Tibial nerve (tissue), 4 donors: Measurements from ENCODE around the gene B4GALT3. TPM values are rescaled to one million over a fixed set of nuclear protein-coding genes. Genes with fewer than 3 reads are reported as not detected.

Experiments used
- DNase-seq, 2 donors: peaks; one replicate each; pipeline ENCODE4 v3.0.0-alpha.2; 2019; ENCODE audit warnings: low spot score in 2 of 2
- H3K27ac ChIP-seq, 4 donors: fragments of 200-600 bp; sonication (generic) in 3 of 4; one replicate each; pipeline ENCODE4 v1.5.1; 2017 to 2019; ENCODE audit warnings: mild to moderate bottlenecking in 1 of 4
- H3K27me3 ChIP-seq, 2 donors: fragments of 200-600 bp; sonication (generic) in 1 of 2; one replicate each; pipeline versions ENCODE4 v1.5.1 to v1.6.0; 2017 to 2019
- H3K36me3 ChIP-seq, 3 donors: fragments of 200-600 bp; sonication (generic); one replicate each; pipeline ENCODE4 v1.5.1; 2018 to 2019
- H3K4me1 ChIP-seq, 4 donors: fragments of 200-600 bp; sonication (generic) in 3 of 4; one replicate each; pipeline ENCODE4 v1.5.1; 2017 to 2019
- H3K4me3 ChIP-seq, 4 donors: fragments of 200-600 bp; sonication (generic) in 3 of 4; one replicate each; pipeline ENCODE4 v1.5.1; 2017 to 2019; ENCODE audit warnings: mild to moderate bottlenecking in 1 of 4, moderate library complexity in 1 of 4
- H3K9me3 ChIP-seq, 4 donors: fragments of 200-600 bp; sonication (generic) in 3 of 4; one replicate each; pipeline ENCODE4 v1.5.1; 2017 to 2019
- CTCF ChIP-seq, 5 experiments: fragments of 200-600 bp in 3 of 5; fragments of 450-650 bp in 2 of 5; sonication (generic) in 3 of 5; IDR thresholded peaks; one replicate each; pipeline ENCODE4 v1.5.1; 2016 to 2019; ENCODE audit warnings: antibody characterized with exemption in 5 of 5, mild to moderate bottlenecking in 3 of 5, moderate library complexity in 2 of 5
- EP300 ChIP-seq, 2 donors: sonication (generic); formaldehyde crosslinking; IDR thresholded peaks; one replicate each; pipeline ENCODE4 v1.6.1; 2017; ENCODE audit warnings: antibody characterized with exemption in 2 of 2, mild to moderate bottlenecking in 1 of 2
- POLR2A ChIP-seq, 2 donors: fragments of 450-650 bp; IDR thresholded peaks; one replicate each; pipeline ENCODE4 v1.6.1; 2017; ENCODE audit warnings: antibody characterized with exemption in 2 of 2, mild to moderate bottlenecking in 2 of 2, moderate library complexity in 2 of 2
- WGBS, 2 donors: methylation state at CpG; one replicate each; pipeline ENCODE4 v1.1.5; 2018; 5-methylcytosine and 5-hydroxymethylcytosine counted together
- total RNA-seq, 4 donors: library from RNA; depleted of rRNA; stranded (reverse); fragments of >200 nt; gene quantifications; one replicate each; pipeline ENCODE4 v1.1.0, GENCODE V29; 2016

The B4GALT3 gene
- total RNA-seq, 4 donors from 2014 or later, result 18.8 to 41.4 (median 24.3) TPM

DNA sequence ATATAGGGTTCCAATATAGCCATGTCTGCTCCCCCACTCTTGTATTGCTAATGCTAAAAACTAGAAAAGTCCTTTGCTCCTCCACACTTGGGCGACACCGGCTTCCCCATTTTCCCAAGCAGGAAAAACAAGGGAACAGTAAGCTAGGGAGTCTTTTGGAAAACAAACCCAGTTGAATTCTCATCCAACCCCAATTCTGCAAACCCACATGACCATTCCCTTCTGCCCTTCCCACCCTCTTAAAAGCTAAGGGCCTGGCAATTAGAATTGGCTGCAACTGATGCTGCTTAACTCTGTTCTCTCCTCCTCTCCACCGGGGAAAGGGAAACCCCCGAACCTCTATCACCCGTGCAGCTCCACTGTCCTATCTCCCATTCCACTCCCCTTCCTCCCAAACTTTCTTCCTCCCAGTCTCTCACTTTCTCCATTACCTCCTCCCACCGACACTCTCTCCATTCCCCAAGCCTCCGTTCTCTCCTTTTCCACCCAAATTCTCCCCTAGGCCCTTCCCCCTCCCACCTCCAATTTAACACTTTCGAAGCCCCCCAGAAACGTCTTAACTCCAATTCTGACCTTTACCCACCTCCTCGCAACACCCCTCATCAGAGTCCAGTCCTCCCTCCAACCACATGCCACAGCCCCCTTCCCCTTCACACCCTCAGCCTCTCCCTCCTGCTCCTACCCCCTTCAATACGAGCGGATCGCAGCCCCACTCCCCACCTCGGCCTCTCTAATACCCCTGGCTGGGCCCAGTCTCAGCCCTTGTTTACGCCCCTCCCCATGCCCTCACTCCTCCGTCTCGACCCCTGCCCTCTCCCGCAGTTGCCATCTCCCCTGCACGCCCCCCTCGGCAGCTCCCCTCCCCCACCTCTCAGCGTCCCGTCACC lies 45.5 kb downstream of the B4GALT3 start:
- peak in 1 of 2 donors; percentile 41 for DNase-seq
- 2% methylated on average over 22 of the region's 22 CpGs for WGBS, 2 donors
- peak in 1 of 2 donors; percentile 22 for TF ChIP-seq EP300 (IDR thresholded peaks at IDR 0.05)
- no peak for TF ChIP-seq CTCF (IDR thresholded peaks at IDR 0.05)
- Histone ChIP-seq H3K4me1 (peaks cover 0 to 66% (median 30%) of the 10 kb centered on the region in 4 donors), H3K36me3 (peaks cover 0 to 31% (median 13%) of the 10 kb centered on the region in 3 donors), H3K27me3 (no peaks in the 10 kb centered on the region), H3K27ac (peak overlapping the region; percentile 81 to 98 (median 95)), H3K4me3 (peak overlapping the region; percentile 54 to 82 (median 75)), H3K9me3 (no peaks in the 10 kb centered on the region)

DNA sequence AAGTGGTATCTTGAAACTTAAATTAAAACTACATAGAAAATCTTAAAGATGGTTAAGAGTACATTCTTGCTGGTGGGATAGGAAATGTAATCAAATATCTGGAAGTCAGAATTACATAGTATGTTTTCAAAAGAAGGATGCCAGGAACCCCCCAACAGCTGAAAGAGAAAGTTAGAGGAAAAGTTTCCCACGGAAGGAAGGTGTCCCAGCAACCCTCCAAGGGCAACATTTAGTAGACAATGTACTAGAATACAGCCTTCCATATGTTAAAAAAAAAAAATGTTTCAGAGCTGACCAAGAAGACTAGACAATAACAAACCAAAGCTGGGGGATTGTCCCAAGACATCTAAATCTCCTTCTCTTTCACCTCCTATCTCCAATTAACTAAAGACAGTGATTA lies 47.0 kb downstream of the B4GALT3 start:
- Histone ChIP-seq H3K36me3 (peaks cover 0 to 46% (median 13%) of the 10 kb centered on the region in 3 donors), H3K4me3 (no peak overlapping the region), H3K27me3 (no peaks in the 10 kb centered on the region), H3K4me1 (peaks cover 0 to 68% (median 30%) of the 10 kb centered on the region in 4 donors), H3K27ac (peak overlapping the region in 1 of 4 donors; percentile 98), H3K9me3 (no peaks in the 10 kb centered on the region)
- DNase-seq, result no peak
- TF ChIP-seq POLR2A (IDR thresholded peaks at IDR 0.05) (no peak), EP300 (IDR thresholded peaks at IDR 0.05) (no peak), CTCF (IDR thresholded peaks at IDR 0.05) (no peak)
- 33 to 41% methylated on average over 1 of the region's 1 CpG for WGBS, 2 donors

DNA sequence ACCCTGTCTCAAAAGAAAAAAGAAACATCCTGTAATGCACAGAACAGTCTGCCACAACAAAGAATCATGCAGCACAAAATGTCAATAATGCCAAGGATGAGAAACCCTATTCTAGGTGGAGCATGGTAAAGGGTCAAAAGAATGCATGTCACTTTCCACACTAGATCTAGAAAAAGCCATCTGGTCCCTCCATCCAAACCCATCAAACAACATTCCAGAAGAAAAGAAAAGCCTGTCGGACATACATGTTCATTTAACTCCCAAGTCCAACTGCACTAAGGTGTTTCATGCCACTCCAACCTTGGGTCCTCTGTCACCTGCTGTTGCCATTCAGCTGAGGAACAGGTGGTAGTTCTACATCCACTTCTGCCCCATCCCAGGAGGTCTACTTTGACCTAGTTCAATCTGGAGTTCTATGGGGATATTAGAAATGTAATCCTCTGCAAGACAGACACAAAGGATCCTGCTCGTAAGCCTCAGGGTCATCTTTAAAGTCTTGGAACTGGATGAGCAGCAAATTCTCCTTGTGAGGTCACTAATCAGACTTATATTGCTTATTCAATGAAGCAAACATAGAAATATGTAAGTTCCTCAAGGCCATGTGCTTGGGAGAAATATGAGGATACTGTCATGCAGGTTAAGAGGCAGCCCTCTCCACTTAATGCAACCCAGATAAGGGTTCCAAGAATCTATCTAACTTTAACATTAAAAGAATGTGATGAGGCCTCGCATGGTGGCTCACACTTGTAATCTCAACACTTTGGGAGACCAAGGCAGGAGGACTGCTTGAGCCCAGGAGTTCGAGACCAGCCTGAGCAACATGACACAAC lies 48.5 kb downstream of the B4GALT3 start:
- Histone ChIP-seq H3K4me3 (no peak overlapping the region), H3K9me3 (no peaks in the 10 kb centered on the region), H3K4me1 (peaks cover 0 to 57% (median 26%) of the 10 kb centered on the region in 4 donors), H3K36me3 (peaks cover 0 to 61% (median 13%) of the 10 kb centered on the region in 3 donors), H3K27me3 (no peaks in the 10 kb centered on the region), H3K27ac (no peak overlapping the region)
- 96 to 97% methylated on average over 4 of the region's 4 CpGs for WGBS, 2 donors
- DNase-seq, result no peak
- TF ChIP-seq CTCF (IDR thresholded peaks at IDR 0.05) (no peak), POLR2A (IDR thresholded peaks at IDR 0.05) (no peak), EP300 (IDR thresholded peaks at IDR 0.05) (no peak)

DNA sequence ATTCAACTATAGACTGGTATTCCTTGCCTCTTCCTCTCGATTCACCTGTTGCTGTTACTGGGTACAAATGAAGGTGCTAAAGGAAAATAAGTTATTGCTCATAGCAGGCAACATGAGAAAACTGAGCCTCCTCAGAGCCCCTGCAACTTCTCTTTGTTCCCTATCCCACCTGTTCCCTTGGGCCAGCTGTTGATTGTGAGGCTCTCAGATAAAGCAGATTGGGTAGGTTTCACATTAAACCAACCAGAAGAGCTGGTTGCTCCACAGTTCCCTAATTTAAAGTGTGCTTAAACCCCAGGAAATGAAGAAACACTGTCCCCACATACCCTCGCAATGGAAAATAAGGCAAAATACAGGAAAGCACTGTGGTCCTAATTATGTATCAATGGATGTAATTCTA lies 49.7 kb downstream of the B4GALT3 start:
- Histone ChIP-seq H3K27me3 (no peaks in the 10 kb centered on the region), H3K36me3 (peaks cover 0 to 72% (median 13%) of the 10 kb centered on the region in 3 donors), H3K4me3 (no peak overlapping the region), H3K27ac (peak overlapping the region in 1 of 4 donors; percentile 29), H3K9me3 (no peaks in the 10 kb centered on the region), H3K4me1 (peaks cover 0 to 51% (median 21%) of the 10 kb centered on the region in 4 donors)
- DNase-seq, result no peak
- 76 to 90% methylated on average over 2 of the region's 2 CpGs for WGBS, 2 donors
- TF ChIP-seq CTCF (IDR thresholded peaks at IDR 0.05) (no peak), EP300 (IDR thresholded peaks at IDR 0.05) (no peak)
